Fibroblast of upper back skin (primary cell): ENCODE measurements around the gene ZNF394.
A peak's percentile ranks its signal among the peaks of the same experiment; 100 is the strongest.
"Not testable (repeated sequence)": the region's sequence is repeated elsewhere in the genome, so short reads cannot be mapped to it uniquely, and the experiment has no call there.

Experiments used
- DNase-seq: peaks from one replicate; pipeline ENCODE4 v3.0.0-alpha.2; 2013

ZNF394 gene

GRCh38 chr7:99499721-99500636 is at the start of gene ZNF394:
ZNF394 (minus strand) TSS chr7:99500281; CDS start chr7:99500093, 188 bp downstream.
- peak; percentile 91 for DNase-seq

DNA sequence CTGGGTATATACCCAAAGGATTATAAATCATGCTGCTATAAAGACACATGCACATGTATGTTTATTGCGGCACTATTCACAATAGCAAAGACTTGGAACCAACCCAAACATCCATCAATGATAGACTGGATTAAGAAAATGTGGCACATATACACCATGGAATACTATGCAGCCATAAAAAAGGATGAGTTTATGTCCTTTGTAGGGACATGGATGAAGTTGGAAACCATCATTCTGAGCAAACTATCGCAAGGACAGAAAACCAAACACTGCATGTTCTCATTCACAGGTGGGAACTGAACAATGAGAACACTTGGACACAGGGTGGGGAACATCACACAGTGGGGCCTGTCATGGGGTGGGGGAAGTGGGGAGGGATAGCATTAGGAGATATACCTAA is 49.5 kb upstream of the ZNF394 start:
- DNase-seq: not testable (repeated sequence)

DNA sequence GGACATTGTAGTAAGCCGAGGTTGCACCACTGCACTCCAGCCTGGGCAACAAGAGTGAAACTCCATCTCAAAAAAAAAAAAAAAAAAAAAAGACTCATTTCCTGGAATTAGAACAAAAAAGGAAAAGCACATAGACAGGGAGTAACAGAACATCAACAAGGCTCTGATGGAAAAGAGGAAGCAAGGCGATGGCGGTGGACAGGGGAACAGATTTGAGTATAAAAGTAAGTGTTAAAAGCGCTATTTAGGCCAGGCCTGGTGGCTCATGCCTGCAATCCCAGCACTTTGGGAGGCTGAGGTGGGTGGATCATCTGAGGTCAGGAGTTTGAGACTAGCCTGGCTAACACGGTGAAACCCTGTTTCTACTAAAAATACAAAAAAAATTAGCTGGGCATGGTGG is 45.2 kb upstream of the ZNF394 start:
- DNase-seq: not testable (repeated sequence)

DNA sequence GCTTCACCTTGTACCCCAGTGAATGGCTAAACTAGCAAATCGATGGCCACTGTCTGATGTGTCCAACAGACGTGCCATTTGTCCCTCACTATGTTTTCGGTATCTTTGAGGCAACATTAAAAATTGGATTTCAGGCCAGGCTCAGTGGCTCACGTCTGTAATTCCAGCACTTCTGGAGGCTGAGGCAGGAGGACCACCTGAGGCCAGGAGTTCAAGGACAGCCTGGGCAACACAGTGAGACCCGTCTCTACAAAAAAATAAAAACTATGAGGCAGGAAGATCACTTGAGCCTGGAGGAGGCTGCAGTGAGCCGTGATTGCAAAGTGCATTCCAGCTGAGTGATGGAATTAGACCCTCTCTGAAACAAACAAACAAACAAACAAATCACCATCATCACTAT is 43.8 kb upstream of the ZNF394 start:
- no peak for DNase-seq

GRCh38 chr7:99543081-99543671 is 43.1 kb upstream of the ZNF394 start:
- DNase-seq: no peak

- DNase-seq: no peak
Observed at GRCh38 chr7:99541212-99541611, 41.1 kb upstream of the ZNF394 start.

GRCh38 chr7:99540542-99540941 is 40.5 kb upstream of the ZNF394 start:
- no peak for DNase-seq

DNA sequence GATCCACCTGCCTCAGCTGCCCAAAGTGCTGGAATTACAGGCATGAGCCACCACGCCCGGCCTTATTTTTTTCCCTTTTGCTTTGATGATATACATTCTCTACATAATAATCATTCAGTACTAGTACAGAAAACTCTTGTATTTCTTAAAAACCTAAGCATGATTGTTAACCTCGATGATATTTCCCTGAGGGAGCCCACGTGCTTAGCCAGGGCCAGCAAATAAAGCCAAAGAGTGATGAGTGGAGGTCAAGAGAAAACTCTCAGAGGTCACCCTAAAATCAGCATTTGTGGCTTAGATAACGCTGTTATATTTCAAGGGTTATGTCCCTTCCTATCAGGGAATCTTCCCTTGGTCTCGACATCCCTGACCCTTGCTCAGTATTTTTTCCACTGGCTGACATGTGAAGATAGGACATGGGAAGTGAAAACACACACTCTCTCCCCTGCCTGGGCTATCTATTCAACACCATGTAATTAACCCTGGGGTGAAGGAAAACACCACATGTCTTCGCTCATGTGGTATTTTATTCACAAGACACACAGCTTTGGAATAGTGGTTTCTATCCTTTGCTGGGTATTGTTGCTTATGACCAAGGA is 39.2 kb upstream of the ZNF394 start:
- DNase-seq: no peak

DNA sequence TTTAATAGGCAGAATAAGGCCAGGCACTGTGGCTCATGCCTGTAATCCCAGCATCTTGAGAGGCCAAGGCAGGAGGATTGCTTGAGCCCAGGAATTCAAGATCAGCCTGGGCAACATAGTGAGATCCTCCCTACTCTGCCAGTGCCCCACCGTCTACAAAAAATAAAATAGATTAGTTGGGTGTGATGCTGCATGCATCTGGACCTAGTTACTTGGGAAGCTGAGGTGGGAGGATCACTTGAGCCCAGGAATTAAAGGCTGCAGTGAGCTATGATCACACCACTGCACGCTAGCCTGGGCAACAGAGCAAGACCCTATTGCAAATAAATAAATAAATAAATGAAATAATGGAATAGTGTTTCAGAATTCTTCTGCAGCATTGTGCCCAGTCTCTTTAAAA is 35.6 kb upstream of the ZNF394 start:
- no peak for DNase-seq

DNA sequence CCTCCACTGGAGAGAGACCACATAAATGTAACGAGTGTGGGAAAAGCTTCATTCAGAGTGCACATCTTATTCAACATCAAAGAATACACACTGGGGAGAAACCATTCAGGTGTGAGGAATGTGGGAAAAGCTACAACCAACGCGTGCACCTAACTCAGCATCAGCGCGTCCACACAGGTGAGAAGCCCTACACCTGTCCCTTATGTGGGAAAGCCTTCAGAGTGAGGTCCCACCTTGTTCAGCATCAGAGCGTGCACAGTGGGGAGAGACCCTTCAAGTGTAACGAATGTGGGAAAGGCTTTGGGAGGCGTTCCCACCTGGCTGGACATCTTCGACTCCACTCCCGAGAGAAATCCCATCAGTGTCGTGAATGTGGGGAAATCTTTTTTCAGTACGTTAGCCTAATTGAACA is 31.3 kb upstream of the ZNF394 start:
- DNase-seq: no peak

- no peak for DNase-seq
Observed at GRCh38 chr7:99525713-99526440, 25.8 kb upstream of the ZNF394 start.

DNA sequence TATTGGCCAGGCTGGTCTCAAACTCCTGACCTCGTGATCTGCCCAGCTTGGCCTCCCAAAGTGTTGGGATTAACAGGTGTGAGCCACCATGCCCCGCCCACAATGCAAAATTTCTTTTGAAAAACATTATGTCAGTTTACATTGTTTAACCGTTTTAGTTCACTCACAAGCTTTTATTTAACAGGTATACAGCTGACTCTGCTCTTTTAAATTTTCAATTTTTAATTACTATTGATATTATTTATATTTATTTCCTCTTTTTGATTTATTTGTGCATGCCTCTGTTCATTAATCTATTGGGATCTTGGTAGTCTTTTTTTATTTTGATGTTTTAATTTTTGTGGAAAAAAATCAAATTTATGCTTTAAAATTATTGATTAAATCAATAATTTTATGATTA is 21.3 kb upstream of the ZNF394 start:
- DNase-seq: no peak

GRCh38 chr7:99514050-99514449 is 14.0 kb upstream of the ZNF394 start:
- peak; percentile 17 for DNase-seq

- DNase-seq: no peak
Observed at GRCh38 chr7:99505324-99505662, 5.2 kb upstream of the ZNF394 start.

DNA sequence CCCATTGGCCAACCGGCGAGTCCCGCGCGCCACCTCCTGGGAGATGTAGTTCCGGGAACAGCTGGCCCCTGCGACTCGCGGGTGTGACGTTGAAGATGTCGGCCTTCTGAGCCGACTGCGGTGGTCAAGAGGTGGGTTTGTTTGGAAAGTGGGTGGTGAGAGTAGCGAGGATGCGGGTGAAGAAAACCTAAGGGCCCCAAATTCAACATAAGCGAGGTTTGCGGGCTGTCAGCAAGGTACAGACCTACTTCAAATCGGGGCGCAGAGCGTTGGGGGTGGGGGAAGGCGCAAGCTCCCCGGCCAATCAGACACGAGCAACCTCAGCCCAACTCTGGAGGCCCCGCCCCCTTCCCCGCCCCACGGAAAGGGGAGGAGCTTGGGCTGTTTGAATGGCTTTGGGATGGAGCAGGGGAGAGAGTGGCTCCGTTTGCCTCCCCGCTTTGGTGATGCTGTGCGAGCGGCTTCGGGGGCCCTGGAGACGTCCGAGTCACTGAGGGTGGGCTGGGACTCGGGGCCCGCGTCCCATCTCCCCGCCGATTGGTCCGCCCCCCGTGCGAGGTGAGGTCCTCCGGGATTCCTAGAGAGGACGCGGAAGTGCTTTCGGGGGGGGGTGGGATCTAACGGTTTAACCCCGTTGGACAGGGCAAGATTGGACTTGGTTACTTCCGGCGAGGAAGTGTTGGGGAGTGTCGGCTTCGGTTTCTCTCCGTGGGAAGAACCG is 4.7 kb upstream of the ZNF394 start, which contains the start of gene ZKSCAN5:
TSS of gene ZKSCAN5 (plus strand) at position 60 of the 721 bp plus-strand sequence. CDS start 1,383 bp downstream, outside the sequence.
- peak; percentile 94 for DNase-seq

- DNase-seq: peak; percentile 98
Observed at GRCh38 chr7:99504281-99504602, 4.2 kb upstream of the ZNF394 start.

DNA sequence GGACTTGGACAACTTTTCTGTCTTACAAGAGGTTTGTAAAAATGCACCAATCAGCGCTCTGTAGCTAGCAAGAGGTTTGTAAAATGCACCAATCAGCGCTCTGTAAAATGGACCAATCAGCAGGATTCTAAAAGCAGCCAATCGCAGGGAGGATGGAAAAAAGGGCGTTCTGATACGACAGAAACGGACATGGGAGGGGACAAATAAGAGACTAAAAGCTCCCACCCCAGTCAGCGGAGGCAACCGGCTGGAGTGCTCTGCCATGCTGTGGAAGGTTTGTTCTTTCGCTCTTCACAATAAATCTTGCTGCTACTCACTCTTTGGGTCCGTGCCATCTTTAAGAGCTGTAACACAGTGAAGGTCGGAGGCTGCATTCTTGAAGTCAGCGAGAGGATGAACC is 1.2 kb upstream of the ZNF394 start:
- DNase-seq: not testable (repeated sequence)

GRCh38 chr7:99500637-99501009 is 542 bp upstream of the ZNF394 start:
- no peak for DNase-seq

- no peak for DNase-seq
Observed at GRCh38 chr7:99499371-99499720, 735 bp downstream of the ZNF394 start.

GRCh38 chr7:99498546-99498944 is 1.5 kb downstream of the ZNF394 start:
- no peak for DNase-seq

- no peak for DNase-seq
Observed at GRCh38 chr7:99497766-99498545, 2.1 kb downstream of the ZNF394 start.

GRCh38 chr7:99493823-99494222 is 6.3 kb downstream of the ZNF394 start:
- DNase-seq: no peak
